Adrenal gland (tissue), 5 donors: ENCODE results near the gene MAL.

Experiments used
- CTCF ChIP-seq, 6 experiments: fragments of 450-650 bp in 4 of 6; fragments of 200-600 bp in 2 of 6; sonication (generic) in 1 of 6; IDR thresholded peaks; 1 replicate in 5 of 6; 2 replicates in 1 of 6; pipeline versions ENCODE4 v1.5.1 to v1.8.0; 2016 to 2021; ENCODE audit warnings: antibody characterized with exemption in 6 of 6, mild to moderate bottlenecking in 2 of 6, moderate library complexity in 1 of 6
- POLR2A ChIP-seq, 2 donors: fragments of 450-650 bp; IDR thresholded peaks; one replicate each; pipeline ENCODE4 v1.6.1; 2017; ENCODE audit warnings: antibody characterized with exemption in 2 of 2, mild to moderate bottlenecking in 2 of 2, moderate library complexity in 1 of 2
- donor health status: DM: no; HTN: no; CAD: no.

GRCh38 chr2:95054016-95054415, 28.5 kb downstream of the MAL start:
- TF ChIP-seq CTCF (IDR thresholded peaks at IDR 0.05) (no peak), POLR2A (IDR thresholded peaks at IDR 0.05) (no peak)
